EH (cell line): ENCODE data around the gene MEG3.

Experiments
- DNase-seq: peaks from one replicate; pipeline ENCODE4 v3.0.0-alpha.2; 2015; ENCODE audit warnings: low read depth

MEG3 gene

GRCh38 chr14:100849115-100849781 lies 23.3 kb downstream of the MEG3 start:
- DNase-seq, result peak; percentile 44

GRCh38 chr14:100850841-100851585 lies 25.1 kb downstream of the MEG3 start:
- DNase-seq, result peak; percentile 20

- DNase-seq, result no peak
These were observed 25.6 kb downstream of the MEG3 start for GRCh38 chr14:100851586-100851916.

GRCh38 chr14:100851946-100852620 lies 26.2 kb downstream of the MEG3 start:
- DNase-seq, result no peak

- DNase-seq, result no peak
These were observed 28.5 kb downstream of the MEG3 start for GRCh38 chr14:100854435-100854834.

- DNase-seq, result no peak
These were observed 29.5 kb downstream of the MEG3 start for GRCh38 chr14:100855256-100855930.

GRCh38 chr14:100856056-100856950 lies 30.4 kb downstream of the MEG3 start:
- no peak for DNase-seq

- DNase-seq, result no peak
These were observed 31.5 kb downstream of the MEG3 start for GRCh38 chr14:100857233-100857922.

- DNase-seq, result no peak
These were observed 32.3 kb downstream of the MEG3 start for GRCh38 chr14:100857923-100858837.

GRCh38 chr14:100858838-100859220 lies 32.9 kb downstream of the MEG3 start:
- no peak for DNase-seq

GRCh38 chr14:100859781-100860180 lies 33.9 kb downstream of the MEG3 start:
- no peak for DNase-seq

GRCh38 chr14:100860556-100861187 lies 34.8 kb downstream of the MEG3 start:
- no peak for DNase-seq

GRCh38 chr14:100861188-100861936 lies 35.4 kb downstream of the MEG3 start:
- no peak for DNase-seq

- no peak for DNase-seq
These were observed 36.0 kb downstream of the MEG3 start for GRCh38 chr14:100861937-100862247.

- DNase-seq, result no peak
These were observed 36.4 kb downstream of the MEG3 start for GRCh38 chr14:100862277-100862676.

- DNase-seq, result no peak
These were observed 36.9 kb downstream of the MEG3 start for GRCh38 chr14:100862793-100863192.

- DNase-seq, result no peak
These were observed 38.3 kb downstream of the MEG3 start for GRCh38 chr14:100864206-100864605.

- peak; percentile 62 for DNase-seq
These were observed 39.2 kb downstream of the MEG3 start for GRCh38 chr14:100864960-100865681.
